HG02973 (cell line): Measurements from ENCODE around the gene COL15A1.
"Not testable (repeated sequence)": the region's sequence is repeated elsewhere in the genome, so short reads cannot be mapped to it uniquely, and the experiment has no call there.

Source experiments
- ATAC-seq: cut with Tn5 transposase; IDR thresholded peaks from one replicate; pipeline ENCODE4 v1.9.1; 2021; ENCODE audit warnings: moderate library complexity; ENCODE audit not compliant: unreplicated experiment

COL15A1 gene

GRCh38 chr9:99073985-99074901 lies 130.5 kb downstream of the COL15A1 start:
- no peak for ATAC-seq

DNA sequence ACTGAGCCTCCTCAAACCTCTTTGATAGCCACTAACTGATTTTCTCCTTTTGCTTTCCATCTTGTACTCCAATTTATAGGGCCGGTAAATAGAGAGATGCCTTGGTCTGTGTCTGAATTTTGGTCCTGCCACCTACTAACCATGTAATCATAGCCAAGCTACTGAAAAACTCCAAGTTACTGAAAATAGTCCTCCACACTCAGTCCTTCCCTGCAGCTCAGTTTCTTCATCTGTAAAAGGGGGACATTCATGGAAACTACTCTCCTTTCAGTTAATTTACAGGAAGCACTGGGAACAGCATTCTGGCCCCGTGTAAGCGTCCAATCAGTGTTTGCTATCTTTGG lies 131.2 kb downstream of the COL15A1 start:
- ATAC-seq: no peak

DNA sequence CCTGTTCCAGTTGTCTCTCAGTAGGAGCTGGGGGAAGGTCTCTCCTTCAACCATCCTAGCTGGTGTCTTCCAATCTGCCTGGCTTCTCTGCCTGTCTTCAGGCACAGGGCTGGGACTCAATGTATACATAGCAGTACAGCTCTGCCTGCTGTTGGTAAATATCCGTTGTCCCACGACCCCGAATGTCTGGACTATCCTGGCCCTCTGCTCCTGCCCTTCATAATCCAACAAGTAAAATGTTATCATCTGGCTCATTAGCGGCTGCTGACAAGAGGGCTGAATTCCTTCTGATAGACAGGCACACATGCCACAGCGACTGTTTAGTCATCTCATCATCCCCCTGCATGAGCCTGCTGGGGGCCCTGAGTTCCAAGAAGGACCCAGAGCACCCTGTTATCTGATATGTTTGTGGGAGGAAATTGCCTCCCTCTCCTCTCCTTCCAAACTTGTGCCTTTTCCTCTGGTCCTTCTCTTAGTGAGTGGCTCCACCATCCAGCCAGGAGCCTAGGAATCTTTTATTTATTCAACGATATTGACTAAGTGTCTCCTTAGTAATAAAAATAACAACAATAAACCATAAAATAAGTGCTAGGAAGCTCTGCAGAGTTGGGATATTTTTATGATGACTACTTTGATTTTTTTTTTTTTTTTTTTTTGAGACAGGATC lies 131.7 kb downstream of the COL15A1 start:
- no peak for ATAC-seq

DNA sequence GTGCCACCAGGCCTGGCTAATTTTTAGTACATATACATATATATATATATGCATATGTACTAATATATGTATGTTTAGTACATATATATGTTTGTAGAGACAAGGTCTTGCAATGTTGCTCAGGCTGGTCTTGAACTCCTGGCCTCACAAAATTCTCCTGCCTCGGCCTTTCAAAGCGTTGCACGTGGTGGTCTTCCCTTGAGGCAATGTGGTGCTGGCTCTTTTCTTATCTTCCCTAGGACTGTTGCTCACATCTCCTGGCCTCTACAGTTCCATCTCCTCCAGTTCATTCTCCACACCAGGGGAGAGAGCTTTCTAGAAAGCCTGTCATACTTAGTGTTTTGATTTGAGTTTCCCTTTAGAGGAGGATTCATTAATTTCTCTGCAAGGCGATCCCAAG lies 132.3 kb downstream of the COL15A1 start:
- ATAC-seq: no peak

DNA sequence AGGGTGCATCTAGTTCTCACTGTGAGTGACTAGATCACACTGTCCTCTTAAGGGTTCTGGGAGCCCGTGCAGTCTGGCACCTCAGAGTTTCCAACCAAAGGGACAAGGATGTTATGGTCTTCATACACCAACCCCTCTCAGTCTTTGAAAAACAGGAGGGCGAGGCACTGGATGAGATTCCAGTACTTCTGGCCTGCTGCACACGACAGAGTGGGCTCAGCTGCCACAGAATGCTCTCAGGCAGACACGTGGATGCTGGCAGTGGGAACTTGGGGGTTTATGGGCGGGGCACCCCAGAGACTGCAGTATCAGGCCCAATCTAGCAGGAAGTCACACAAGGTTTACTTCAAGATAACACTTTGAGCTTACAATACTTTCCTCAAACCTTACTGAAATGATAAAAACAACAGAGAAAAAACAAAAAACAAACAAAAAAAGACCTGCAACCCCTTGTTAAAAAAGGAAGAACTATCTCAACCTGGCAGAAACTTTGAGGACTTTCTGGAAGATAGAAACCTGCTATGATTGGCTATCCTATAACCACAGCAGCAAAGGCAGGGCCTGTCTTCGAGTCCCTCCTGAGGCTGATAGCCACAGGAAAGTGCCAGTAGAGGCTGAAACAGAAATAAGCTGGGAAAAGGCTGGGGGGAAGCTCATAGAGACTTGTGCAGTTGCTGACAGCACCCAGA lies 132.9 kb downstream of the COL15A1 start:
- ATAC-seq: no peak

GRCh38 chr9:99078717-99079116 lies 135.0 kb downstream of the COL15A1 start:
- ATAC-seq: no peak

GRCh38 chr9:99079542-99079941 lies 135.8 kb downstream of the COL15A1 start:
- ATAC-seq: no peak

GRCh38 chr9:99083051-99083450 lies 139.3 kb downstream of the COL15A1 start:
- ATAC-seq: no peak

DNA sequence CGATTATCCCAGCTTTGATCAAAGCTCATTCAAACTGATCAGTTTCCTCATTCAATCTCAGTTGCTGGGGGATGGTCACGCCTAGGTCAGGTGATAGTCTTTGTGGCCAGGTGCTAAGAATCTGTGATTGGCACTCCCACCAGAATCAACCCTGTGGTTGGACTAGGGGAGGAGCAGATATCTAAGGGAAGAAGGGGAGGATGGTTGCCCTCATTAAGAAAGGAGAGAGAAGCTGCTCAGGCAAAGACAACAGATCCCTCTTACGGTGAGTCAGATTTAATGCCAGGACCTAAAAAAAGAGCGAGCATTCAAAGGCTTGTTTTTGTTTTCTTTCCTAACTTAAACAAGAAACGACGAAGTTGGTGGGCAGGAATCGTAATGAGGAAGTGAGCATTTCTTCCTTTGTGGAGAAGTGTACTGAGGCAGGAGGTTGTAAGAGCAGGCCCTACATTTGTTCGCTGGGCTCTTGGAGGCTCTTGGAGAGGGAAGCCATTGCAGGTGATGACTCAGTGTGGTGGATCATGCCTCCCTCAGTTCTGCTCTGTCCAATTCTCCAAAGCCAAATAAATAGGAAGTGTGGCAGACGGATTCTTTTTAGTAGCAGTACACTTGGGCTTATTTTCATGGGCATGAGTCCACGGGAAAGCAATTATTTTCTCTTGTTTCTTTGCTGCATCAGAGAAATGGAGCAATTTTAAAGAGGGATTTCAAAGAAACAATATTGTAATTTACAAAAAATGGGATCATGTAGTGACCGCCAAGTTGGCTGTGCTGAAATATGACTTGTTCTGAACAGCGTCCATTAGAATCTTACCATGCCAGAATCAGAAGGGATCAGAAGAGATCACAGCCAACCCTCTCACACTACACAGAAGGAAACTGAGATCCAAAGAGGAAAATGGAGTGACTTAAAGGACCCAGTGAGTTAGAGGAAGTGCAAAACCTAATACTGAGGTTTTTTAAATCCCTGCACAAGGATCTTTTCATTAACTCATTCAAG lies 142.5 kb downstream of the COL15A1 start:
- ATAC-seq: no peak

DNA sequence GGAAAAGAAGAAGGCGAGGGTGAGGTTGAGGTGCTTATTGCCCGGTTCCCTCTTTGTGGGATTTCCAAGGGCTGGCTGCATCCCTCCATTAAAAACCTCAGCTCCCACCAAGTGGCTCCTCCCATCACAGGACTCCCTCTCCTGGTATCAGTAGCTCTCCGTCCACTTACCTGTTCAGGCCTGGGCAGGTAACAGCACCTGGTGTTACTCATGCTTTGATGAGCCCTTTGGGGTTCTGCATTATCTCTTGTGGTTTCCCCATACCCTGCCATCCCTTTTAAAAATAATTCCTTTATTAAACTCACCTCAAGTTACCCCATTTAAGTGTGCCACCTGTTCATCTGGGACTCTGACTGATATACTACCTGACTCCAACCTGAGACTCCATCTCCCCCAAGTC lies 143.8 kb downstream of the COL15A1 start:
- ATAC-seq: no peak

- ATAC-seq: no peak
Measured at GRCh38 chr9:99090336-99091130, 146.8 kb downstream of the COL15A1 start.

DNA sequence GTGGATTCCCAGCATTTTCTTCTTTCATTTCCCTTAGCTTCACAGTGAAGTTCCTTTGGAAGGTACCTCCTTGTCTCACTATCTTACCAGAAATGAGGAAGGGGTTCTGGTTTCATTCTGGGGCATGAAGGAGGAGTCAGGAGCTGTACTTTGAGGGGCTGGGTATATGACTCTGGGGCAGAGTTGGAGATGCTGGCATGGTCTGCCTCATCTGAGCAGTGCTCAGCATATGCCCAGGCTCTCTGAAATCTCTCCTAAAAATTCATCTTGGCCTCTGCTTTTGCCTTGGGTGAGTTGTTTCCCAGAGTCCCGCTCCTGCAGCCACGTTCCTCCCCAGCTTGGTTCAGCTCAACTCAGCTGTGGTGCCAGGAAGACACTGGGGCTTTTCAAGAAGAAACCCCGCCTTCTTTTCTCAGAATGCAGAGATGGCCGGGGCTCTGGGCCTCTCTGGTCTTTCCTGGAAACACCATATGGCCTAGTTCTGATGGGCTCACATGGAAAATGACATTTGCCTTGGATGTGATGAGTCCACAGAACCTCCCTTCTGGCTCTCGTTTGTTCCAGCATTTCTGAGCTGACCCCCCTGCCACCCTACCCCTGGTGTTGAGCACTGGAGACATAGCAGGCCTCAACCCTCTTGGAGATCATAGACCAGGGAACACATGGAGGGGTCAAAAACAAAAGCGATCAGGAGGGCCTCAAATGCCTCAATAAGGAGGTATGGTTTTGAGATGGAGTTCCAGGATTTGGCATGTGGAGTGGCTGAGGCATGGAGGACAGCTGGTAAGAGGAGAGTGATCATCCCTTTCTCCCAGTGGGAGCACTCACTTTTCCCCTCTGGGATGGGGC lies 149.2 kb downstream of the COL15A1 start:
- no peak for ATAC-seq

DNA sequence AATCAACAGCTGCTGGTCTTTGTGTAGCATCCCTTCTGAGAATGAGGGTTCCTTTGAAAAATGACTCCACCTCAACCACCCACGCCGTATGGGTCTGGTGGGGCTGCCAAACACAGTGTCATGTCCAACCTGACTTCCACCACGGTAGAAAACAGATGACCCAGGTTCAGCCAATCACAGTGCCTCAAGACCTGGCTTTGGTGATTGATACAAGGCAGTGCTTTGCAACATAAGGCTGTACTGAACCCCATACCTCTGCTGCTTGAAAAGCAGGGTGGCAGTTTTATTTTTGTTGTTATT lies 149.7 kb downstream of the COL15A1 start:
- ATAC-seq: no peak

- no peak for ATAC-seq
Measured at GRCh38 chr9:99095565-99095964, 151.9 kb downstream of the COL15A1 start.

GRCh38 chr9:99096409-99096808 lies 152.7 kb downstream of the COL15A1 start:
- ATAC-seq: no peak

DNA sequence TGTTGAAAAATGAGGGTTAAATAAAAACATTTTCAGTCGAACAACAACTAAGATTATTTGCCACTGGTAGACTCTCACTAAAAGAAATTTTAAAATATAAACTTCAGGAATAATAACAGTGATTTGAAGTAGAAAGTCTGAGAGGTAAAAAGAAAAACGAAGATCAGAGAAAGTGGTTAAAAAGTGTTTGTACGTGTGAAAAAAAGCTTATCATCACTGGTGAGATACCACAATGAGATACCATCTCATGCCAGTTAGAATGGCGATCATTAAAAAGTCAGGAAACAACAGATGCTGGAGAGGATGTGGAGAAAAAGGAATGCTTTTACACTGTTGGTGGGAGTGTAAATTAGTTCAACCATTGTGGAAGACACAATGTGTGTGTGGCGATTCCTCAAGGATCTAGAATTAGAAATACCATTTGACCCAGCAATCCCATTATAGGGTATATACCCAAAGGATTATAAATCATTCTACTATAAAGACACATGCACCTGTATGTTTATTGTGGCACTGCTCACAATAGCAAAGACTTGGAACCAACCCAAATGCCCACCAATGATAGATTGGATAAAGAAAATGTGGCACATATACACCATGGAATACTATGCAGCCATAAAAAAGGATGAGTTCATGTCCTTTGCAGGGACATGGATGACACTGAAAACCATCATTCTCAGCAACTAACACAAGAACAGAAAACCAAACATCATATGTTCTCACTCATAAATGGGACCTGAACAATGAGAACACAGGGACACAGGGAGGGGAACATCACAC lies 156.3 kb downstream of the COL15A1 start:
- not testable (repeated sequence) for ATAC-seq

- no peak for ATAC-seq
Measured at GRCh38 chr9:99101271-99101670, 157.6 kb downstream of the COL15A1 start.

DNA sequence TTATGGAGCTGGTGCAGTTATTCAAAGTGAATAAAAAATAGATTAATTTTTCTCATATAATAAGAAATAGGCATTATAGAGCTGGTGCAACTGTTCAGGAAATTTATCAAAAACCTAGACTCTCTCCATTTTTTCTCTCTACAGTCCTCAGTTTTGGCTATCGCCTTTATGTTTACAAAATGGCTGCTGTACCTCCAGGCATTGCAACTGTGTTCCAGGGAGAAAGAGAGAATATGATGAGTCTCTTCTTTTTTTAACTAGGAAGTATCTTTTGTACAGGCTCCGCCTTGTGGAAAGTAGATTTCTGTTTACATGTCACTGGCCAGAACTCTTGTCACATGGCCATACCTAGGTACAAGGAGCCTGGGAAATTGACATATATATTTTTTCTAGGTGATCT lies 158.1 kb downstream of the COL15A1 start:
- no peak for ATAC-seq
